Suprapubic skin (tissue), 4 donors: Measurements from ENCODE around the gene LHX6.

Experiments
- CTCF ChIP-seq, 2 donors: fragments of 200-600 bp in 1 of 2; fragments of 450-650 bp in 1 of 2; sonication (generic) in 1 of 2; IDR thresholded peaks; one replicate each; pipeline ENCODE4 v1.5.1; 2016 to 2019; ENCODE audit warnings: antibody characterized with exemption in 2 of 2, mild to moderate bottlenecking in 1 of 2, moderate library complexity in 1 of 2
- EP300 ChIP-seq: sonication (generic); formaldehyde crosslinking; IDR thresholded peaks from one replicate; pipeline ENCODE4 v1.6.1; 2017; ENCODE audit warnings: antibody characterized with exemption
- POLR2A ChIP-seq, 2 donors: fragments of 450-650 bp; IDR thresholded peaks; one replicate each; pipeline ENCODE4 v1.6.1; 2017; ENCODE audit warnings: antibody characterized with exemption in 2 of 2, mild to moderate bottlenecking in 2 of 2, moderate library complexity in 2 of 2
- POLR2AphosphoS5 ChIP-seq, 3 donors: sonication (generic); formaldehyde crosslinking; IDR thresholded peaks; one replicate each; pipeline ENCODE4 v1.6.1; 2017; ENCODE audit warnings: antibody characterized with exemption in 3 of 3

- TF ChIP-seq CTCF (IDR thresholded peaks at IDR 0.05): no peak
- TF ChIP-seq POLR2A (IDR thresholded peaks at IDR 0.05): no peak
- no peak for TF ChIP-seq EP300
- TF ChIP-seq POLR2AphosphoS5 (IDR thresholded peaks at IDR 0.05): no peak
Observed at GRCh38 chr9:122206118-122207046, 22.4 kb downstream of the LHX6 start.
